Measurements from ENCODE around the gene FOXB1. TPM values are rescaled to one million over a fixed set of nuclear protein-coding genes. Genes with fewer than 3 reads are reported as not detected.

The FOXB1 gene
- total RNA-seq, 1 donor from 2014 or later: 7.3 TPM

- Histone ChIP-seq H3F3A (ENCODE audit: low read depth) (peaks cover 12% of the 10 kb centered on the region), H3K79me2 (ENCODE audit: low read depth) (no peaks in the 10 kb centered on the region), H3K4me2 (no peak overlapping the region), H4K20me1 (ENCODE audit: low read depth) (no peaks in the 10 kb centered on the region), H3K27me3 (no peaks in the 10 kb centered on the region), H3K9me3 (ENCODE audit: low read depth) (peaks cover 15% of the 10 kb centered on the region), H3K4me1 (peaks cover 9% of the 10 kb centered on the region), H2AFZ (replicated peaks) (no peak overlapping the region), H3K4me3 (no peak overlapping the region), H3K9ac (no peak overlapping the region), H3K36me3 (peaks cover 3% of the 10 kb centered on the region), H3K27ac (no peak overlapping the region)
- H3K4me1 Mint-ChIP-seq: peaks cover 13% of the 10 kb centered on the region
- no peak for DNase-seq (ENCODE audit: low spot score)
- no peak for TF ChIP-seq EZH2phosphoT487 (IDR thresholded peaks at IDR 0.05)
- TF ChIP-seq, protein P1, sequence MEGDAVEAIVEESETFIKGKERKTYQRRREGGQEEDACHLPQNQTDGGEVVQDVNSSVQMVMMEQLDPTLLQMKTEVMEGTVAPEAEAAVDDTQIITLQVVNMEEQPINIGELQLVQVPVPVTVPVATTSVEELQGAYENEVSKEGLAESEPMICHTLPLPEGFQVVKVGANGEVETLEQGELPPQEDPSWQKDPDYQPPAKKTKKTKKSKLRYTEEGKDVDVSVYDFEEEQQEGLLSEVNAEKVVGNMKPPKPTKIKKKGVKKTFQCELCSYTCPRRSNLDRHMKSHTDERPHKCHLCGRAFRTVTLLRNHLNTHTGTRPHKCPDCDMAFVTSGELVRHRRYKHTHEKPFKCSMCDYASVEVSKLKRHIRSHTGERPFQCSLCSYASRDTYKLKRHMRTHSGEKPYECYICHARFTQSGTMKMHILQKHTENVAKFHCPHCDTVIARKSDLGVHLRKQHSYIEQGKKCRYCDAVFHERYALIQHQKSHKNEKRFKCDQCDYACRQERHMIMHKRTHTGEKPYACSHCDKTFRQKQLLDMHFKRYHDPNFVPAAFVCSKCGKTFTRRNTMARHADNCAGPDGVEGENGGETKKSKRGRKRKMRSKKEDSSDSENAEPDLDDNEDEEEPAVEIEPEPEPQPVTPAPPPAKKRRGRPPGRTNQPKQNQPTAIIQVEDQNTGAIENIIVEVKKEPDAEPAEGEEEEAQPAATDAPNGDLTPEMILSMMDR (IDR thresholded peaks at IDR 0.05): no peak
- no peak for TF ChIP-seq EZH2 (IDR thresholded peaks at IDR 0.05)
- no peaks in the 10 kb centered on the region for H3K36me3 Mint-ChIP-seq
- no peak overlapping the region for H3K27ac Mint-ChIP-seq
- H3K9me3 Mint-ChIP-seq: peaks cover 16% of the 10 kb centered on the region
- H3K4me3 Mint-ChIP-seq: no peak overlapping the region
- peaks cover 7% of the 10 kb centered on the region for H3K27me3 Mint-ChIP-seq (ENCODE audit: insufficient read depth, low read depth)
Measured at GRCh38 chr15:60047701-60048100, 43.6 kb downstream of the FOXB1 start.

- Histone ChIP-seq H3K9me3 (ENCODE audit: low read depth) (peaks cover 15% of the 10 kb centered on the region), H3K36me3 (peaks cover 3% of the 10 kb centered on the region), H3K27me3 (no peaks in the 10 kb centered on the region), H3K9ac (no peak overlapping the region), H3K4me2 (no peak overlapping the region), H3K79me2 (ENCODE audit: low read depth) (no peaks in the 10 kb centered on the region), H3K4me3 (no peak overlapping the region), H3K27ac (no peak overlapping the region), H4K20me1 (ENCODE audit: low read depth) (no peaks in the 10 kb centered on the region), H3F3A (ENCODE audit: low read depth) (peaks cover under 1% of the 10 kb centered on the region), H3K4me1 (peaks cover 7% of the 10 kb centered on the region), H2AFZ (replicated peaks) (no peak overlapping the region)
- Mint-ChIP-seq H3K27me3 (ENCODE audit: insufficient read depth, low read depth) (peaks cover 3% of the 10 kb centered on the region), H3K36me3 (no peaks in the 10 kb centered on the region), H3K4me1 (peaks cover 4% of the 10 kb centered on the region), H3K9me3 (peaks cover 19% of the 10 kb centered on the region), H3K27ac (no peak overlapping the region), H3K4me3 (no peak overlapping the region)
- TF ChIP-seq, protein P1 (IDR thresholded peaks at IDR 0.05): no peak
- TF ChIP-seq EZH2phosphoT487 (IDR thresholded peaks at IDR 0.05) (no peak), EZH2 (IDR thresholded peaks at IDR 0.05) (no peak)
- DNase-seq (ENCODE audit: low spot score): no peak
Measured at GRCh38 chr15:60049948-60050347, 45.8 kb downstream of the FOXB1 start.

- Histone ChIP-seq H3K4me1 (peaks cover 6% of the 10 kb centered on the region), H3K9ac (no peak overlapping the region), H3K9me3 (ENCODE audit: low read depth) (peaks cover 15% of the 10 kb centered on the region), H3K4me3 (no peak overlapping the region), H2AFZ (replicated peaks) (no peak overlapping the region), H3K27me3 (no peaks in the 10 kb centered on the region), H3K36me3 (peaks cover 3% of the 10 kb centered on the region), H3K4me2 (no peak overlapping the region), H3F3A (ENCODE audit: low read depth) (no peaks in the 10 kb centered on the region), H4K20me1 (ENCODE audit: low read depth) (no peaks in the 10 kb centered on the region), H3K27ac (no peak overlapping the region), H3K79me2 (ENCODE audit: low read depth) (no peaks in the 10 kb centered on the region)
- peaks cover 19% of the 10 kb centered on the region for H3K9me3 Mint-ChIP-seq
- H3K27me3 Mint-ChIP-seq (ENCODE audit: insufficient read depth, low read depth): peaks cover 2% of the 10 kb centered on the region
- DNase-seq (ENCODE audit: low spot score): no peak
- H3K4me3 Mint-ChIP-seq: no peak overlapping the region
- H3K36me3 Mint-ChIP-seq: no peaks in the 10 kb centered on the region
- H3K27ac Mint-ChIP-seq: no peak overlapping the region
- TF ChIP-seq EZH2 (IDR thresholded peaks at IDR 0.05) (no peak), EZH2phosphoT487 (IDR thresholded peaks at IDR 0.05) (no peak)
- TF ChIP-seq, protein P1 (IDR thresholded peaks at IDR 0.05): no peak
- H3K4me1 Mint-ChIP-seq: peaks cover 2% of the 10 kb centered on the region
Measured at GRCh38 chr15:60052796-60053195, 48.7 kb downstream of the FOXB1 start.

Measured in neural progenitor cell (in vitro differentiated cells).